Measurements from ENCODE around the gene CREB3L4.

Gene CREB3L4

GRCh38 chr1:153937331-153937730 lies 30.4 kb upstream of the CREB3L4 start:
- DNase-seq = no peak

DNA sequence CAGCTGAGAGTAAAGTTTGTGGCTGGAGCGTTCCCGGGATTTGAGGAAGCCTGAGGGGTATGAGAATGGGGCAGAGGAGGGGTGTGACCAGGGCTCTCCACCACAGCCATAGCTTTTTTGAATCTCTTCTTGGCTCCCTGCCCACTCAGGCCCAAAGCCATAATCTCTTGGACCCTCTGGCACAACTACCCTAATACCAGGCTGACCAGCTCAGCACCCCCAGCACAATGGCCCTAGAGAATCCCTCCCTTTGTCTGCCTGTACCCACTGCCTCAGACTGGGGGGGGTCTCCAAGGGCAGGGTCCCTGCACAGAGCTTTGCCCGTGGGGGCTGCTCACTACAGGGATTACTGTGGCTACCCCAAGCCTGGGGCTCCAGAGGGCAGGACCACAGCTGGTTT lies 28.7 kb upstream of the CREB3L4 start:
- DNase-seq = no peak

DNA sequence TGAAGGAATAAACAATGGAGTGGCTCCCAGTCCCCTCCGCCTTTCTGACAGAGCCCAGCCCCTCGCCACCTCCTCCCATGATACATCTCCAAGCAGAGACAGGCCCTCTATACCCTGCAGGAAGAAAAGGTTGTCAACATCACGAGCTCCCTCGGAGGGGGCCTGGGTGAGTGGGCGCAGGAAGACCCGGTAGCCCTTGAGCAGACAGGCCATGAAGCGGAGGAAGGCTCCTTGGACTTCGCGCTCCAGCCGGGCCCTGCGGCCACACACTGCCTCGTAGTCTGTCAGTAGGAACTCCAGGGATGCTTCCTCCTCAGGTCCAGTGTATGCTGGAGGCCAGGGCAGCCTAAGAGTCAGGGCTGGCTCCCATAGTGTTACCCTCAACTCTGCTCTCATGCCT lies 28.2 kb upstream of the CREB3L4 start:
- no peak for DNase-seq

DNA sequence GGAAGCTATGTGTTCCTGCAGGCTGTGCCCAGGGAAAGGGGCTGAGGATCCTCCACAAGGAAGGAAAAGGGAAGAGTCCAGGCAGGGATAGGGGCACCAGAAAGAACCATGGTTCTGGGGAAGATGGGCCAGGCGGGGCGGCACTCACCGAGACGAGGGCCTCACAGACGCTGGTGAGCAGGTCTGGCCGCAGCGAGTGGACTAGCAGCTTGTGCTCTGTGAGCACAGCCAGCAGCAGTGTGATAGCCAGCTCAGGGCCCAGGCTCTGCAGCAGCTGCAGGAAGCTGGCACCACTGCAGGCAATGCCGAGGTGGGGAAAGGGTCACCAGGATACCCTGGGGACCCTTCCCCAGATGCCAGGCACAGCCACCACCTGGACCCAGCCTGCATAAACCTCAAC lies 26.9 kb upstream of the CREB3L4 start:
- no peak for DNase-seq

GRCh38 chr1:153941826-153942725 lies 25.6 kb upstream of the CREB3L4 start:
- no peak for DNase-seq

DNA sequence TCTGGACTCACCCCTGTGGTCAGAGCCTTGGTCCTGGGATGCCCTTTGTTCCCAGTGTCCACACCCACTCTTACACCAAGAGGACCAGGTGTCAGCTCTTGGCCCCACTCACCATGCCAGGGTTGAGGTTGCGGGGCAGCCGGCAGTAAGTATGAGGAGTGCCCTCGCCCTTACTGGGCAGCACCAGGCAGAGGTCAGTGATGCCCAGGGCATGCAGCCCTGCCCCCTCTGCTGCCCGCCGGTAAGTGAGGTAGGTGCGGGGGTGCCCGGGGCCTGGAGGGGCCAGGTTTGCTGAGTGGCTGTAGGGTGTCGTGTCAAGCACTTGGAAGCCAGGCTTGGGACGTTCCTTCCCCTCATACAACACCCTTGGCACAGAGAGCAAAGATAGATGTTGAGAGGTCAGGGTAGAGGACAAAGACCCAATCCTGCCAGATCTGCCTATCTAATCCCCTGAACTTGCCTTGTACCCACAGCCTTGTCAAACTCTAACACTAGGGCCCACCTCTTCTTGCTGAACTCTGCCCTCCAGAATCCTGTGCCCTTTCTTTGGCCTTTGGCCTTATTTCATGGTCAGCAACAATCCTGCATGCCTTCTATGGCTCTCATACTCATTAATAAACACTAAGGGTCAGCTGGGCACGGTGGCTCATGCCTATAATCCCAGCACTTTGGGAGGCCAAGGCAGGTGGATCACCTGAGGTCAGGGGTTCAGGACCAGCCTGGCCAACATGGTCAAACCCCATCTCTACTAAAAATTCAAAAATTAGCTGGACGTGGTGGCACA lies 24.7 kb upstream of the CREB3L4 start:
- no peak for DNase-seq

GRCh38 chr1:153944005-153944826 lies 23.5 kb upstream of the CREB3L4 start:
- no peak for DNase-seq

- no peak for DNase-seq
These were observed 22.9 kb upstream of the CREB3L4 start for GRCh38 chr1:153944827-153945117.

GRCh38 chr1:153945131-153945794 lies 22.4 kb upstream of the CREB3L4 start:
- DNase-seq = no peak

DNA sequence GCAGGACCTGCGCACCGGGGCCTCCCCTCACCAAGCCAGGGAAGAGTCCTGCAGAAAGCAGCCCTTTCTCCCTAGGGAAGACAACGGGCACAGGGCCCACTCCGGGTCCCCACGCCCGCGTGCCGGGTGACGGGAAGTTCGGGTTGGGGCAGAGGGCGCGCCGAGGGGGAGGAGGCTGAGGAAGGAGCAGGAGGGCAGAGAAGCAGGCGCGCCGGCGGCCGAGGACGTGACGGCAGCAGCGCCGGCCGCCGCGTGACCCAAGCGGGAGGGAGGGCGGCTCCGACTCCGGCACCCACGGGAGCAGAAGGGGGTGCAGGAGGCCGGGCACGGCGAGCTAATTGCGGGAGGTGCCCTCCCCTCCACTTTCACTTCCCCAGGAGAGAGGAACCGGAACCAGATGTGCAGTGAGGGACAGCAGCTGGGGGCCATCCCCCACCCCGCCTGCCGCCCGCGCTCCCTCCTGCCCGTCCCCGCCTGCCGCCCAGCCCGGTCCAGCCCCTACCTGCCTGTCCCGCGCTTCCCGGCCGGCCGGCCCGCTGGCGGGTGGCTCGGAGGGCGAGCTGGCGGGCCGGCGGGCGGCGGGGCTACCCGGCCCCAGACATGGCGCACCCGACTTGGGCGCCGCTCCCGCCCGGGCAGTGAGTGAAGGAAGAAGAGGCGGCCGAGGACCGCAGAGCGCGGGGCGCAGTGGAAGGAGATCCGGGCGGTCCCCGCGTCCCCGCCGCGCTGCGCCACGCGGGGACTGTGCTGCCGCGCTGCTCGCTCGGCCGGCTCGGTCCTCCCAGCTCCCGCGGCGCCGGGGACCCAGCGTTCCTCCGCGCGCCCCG lies 21.7 kb upstream of the CREB3L4 start:
- DNase-seq = peak; percentile 67

GRCh38 chr1:153946622-153947241 lies 21.0 kb upstream of the CREB3L4 start, which contains the start of gene DENND4B:
Gene DENND4B (minus strand): TSS chr1:153946718. CDS start chr1:153944374, 2,344 bp downstream.
- peak; percentile 79 for DNase-seq

- no peak for DNase-seq
These were observed 16.5 kb upstream of the CREB3L4 start for GRCh38 chr1:153951183-153951582.

GRCh38 chr1:153951801-153952200 lies 15.9 kb upstream of the CREB3L4 start:
- no peak for DNase-seq

DNA sequence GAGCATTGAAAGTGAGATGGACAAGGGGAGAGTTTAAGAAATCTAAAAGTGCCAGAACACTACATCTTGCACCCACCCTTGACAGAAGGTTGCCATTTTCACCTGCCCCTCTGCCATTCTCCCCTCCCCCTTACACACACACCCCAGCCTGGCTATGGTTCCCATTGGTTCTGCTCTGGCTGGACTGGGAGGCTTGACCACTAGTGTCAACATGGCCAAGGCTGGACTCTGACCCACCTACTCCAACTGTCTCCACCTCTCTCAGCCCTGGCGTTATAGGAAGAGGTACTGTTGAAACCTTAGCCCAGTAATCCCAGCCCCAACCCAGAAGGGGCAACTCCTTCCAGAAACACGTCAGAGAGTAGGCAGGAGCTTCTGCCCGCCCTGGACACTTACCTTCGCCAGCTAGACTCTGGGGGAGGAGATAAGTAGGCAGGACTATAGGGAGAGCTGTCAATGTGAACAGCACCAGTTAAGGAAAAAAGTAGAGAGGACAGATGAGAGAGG lies 13.8 kb upstream of the CREB3L4 start:
- no peak for DNase-seq

DNA sequence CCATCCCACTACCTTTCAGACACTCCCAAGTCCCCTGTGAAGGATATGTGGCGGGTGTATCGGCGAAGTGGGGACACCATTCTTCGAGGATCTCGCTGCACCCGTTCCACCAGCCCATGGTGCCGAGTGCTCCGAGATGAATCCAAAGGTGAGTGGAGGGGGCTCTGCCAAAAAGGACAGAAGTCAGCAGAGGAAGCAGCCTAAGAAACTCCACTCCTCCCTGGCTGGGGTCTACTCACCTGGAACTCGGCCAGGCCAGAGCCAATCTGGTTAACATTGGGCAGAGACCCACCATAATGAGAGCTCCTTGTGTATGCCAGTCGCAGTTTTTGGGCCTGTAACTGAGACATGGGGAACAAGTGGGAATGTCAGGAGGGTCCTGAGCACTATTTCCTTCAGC lies 12.9 kb upstream of the CREB3L4 start:
- DNase-seq = no peak

- DNase-seq = no peak
These were observed 10.5 kb upstream of the CREB3L4 start for GRCh38 chr1:153956997-153957715.

DNA sequence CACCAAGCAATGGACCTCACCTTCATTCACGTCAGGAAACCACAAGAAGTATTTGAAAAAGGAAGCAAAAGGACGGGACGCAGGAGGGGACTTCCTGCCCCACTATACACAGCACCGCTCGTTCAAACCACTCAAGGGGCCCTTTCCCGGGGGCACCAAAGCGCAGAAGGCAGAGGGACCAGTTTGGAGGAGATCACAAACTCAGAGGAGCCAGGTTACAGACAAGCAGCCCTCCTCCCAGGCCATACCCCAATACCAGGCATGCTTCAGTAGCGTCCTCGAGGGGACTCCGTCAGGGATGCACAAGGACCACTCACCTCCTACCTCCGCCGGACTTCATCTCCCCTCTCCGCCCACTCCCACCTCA lies 10.0 kb upstream of the CREB3L4 start:
- DNase-seq = no peak

DNA sequence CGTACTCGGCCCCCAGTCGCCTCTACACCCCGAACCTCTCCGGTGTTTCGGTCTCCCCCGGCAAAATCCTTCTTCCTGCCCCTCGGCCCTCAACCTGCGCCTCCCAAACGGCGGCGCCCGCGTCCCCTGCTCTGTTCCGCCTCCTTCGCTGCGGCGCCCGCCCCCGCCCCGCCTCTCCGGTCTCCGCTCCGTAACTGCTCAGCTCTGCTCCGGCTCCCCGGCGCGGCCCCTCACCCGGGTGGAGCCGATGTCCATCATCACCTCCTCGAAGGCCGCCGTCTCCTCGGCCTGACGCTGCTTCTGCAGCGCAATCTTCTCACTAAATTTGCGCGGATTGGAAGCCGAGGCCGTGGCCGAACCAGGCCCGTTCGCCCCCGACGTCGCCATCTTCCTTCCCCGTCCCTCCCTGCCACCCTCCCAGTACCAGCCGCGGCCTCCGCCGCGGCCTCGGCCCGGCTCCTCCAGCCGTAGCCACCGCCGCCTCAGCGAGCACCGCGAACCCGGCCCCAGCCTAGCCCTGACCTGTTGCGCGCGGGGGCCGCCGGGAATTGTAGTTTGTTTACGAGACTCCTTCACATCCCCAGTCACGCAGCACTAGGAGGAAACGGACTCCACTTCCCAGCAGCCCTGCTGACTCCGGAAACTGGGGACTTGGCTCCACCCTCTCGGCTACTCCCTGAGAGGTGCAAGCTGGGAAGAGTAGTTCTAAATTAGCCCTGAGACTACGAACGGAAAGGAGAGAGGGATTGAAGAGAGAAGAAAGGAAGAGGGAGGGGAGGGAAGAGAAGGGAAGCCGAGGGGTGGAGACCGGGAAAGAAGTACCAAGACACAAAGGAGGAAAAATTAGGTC lies 9.4 kb upstream of the CREB3L4 start, which contains the start of gene CRTC2:
TSS of gene CRTC2 (minus strand) at position 502 of the 850 bp plus-strand sequence. CDS start at position 387, 115 bp downstream.
- DNase-seq = peak; percentile 99

DNA sequence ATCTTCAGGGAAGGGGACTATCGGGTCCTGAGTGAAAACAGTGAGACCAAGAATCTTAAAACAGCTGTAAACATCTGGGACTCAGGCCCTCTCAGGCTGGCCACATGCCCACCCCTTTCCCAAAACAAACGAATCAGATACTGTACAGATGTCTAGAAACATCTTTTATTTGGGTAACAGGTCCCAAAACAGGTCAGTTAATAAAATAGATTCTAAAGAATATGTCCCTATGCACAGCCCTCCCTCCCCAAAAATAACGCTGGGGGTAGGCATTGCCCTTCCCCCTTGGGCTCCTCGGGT lies 8.8 kb upstream of the CREB3L4 start:
- DNase-seq = peak; percentile 30

DNA sequence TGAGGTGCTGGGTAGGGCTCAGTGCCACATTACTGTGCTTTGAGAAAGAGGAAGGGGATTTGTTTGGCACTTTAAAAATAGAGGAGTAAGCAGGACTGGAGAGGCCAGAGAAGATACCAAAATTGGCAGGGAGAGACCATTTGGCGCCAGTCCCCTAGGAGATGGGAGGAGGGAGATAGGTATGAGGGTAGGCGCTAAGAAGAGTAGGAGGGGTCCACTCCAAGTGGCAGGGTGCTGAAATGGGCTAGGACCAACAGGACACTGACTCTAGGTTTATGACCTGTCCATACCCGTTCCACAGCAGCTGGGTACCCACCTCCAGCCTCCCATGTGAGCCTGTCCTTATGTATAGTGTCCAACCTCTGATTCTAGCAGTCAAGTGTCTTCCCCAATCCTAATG lies 8.2 kb upstream of the CREB3L4 start:
- DNase-seq = no peak

All from HCEC 1CT (cell line).